GM19372 (cell line): ENCODE data around the gene ITGA6.

Source experiments
- ATAC-seq: cut with Tn5 transposase; IDR thresholded peaks from one replicate; pipeline ENCODE4 v1.9.1; 2021; ENCODE audit warnings: mild to moderate bottlenecking, low read depth, moderate library complexity; ENCODE audit not compliant: unreplicated experiment

ITGA6 gene

GRCh38 chr2:172462849-172463381 lies 35.5 kb downstream of the ITGA6 start:
- ATAC-seq, result no peak

GRCh38 chr2:172464400-172465129 lies 37.2 kb downstream of the ITGA6 start:
- no peak for ATAC-seq

GRCh38 chr2:172465417-172466334 lies 38.3 kb downstream of the ITGA6 start:
- no peak for ATAC-seq

- no peak for ATAC-seq
These were observed 40.0 kb downstream of the ITGA6 start for GRCh38 chr2:172467382-172467781.

- no peak for ATAC-seq
These were observed 43.9 kb downstream of the ITGA6 start for GRCh38 chr2:172470958-172471922.

GRCh38 chr2:172472446-172473033 lies 45.2 kb downstream of the ITGA6 start:
- ATAC-seq, result no peak

- no peak for ATAC-seq
These were observed 45.8 kb downstream of the ITGA6 start for GRCh38 chr2:172473167-172473566.

- no peak for ATAC-seq
These were observed 51.0 kb downstream of the ITGA6 start for GRCh38 chr2:172478353-172478752.

GRCh38 chr2:172480301-172481218 lies 53.2 kb downstream of the ITGA6 start:
- no peak for ATAC-seq

- ATAC-seq, result no peak
These were observed 54.3 kb downstream of the ITGA6 start for GRCh38 chr2:172481507-172482262.

- no peak for ATAC-seq
These were observed 56.9 kb downstream of the ITGA6 start for GRCh38 chr2:172484253-172484652.

- ATAC-seq, result no peak
These were observed 57.3 kb downstream of the ITGA6 start for GRCh38 chr2:172484706-172485105.

- ATAC-seq, result no peak
These were observed 61.2 kb downstream of the ITGA6 start for GRCh38 chr2:172488556-172488955.

- ATAC-seq, result no peak
These were observed 62.3 kb downstream of the ITGA6 start for GRCh38 chr2:172489681-172490080.

GRCh38 chr2:172496160-172496608 lies 68.8 kb downstream of the ITGA6 start:
- no peak for ATAC-seq

GRCh38 chr2:172507199-172507598 lies 79.8 kb downstream of the ITGA6 start:
- no peak for ATAC-seq

- no peak for ATAC-seq
These were observed 82.7 kb downstream of the ITGA6 start for GRCh38 chr2:172510088-172510487.

- no peak for ATAC-seq
These were observed 83.2 kb downstream of the ITGA6 start for GRCh38 chr2:172510548-172510947.
